H1 (cell line): ENCODE results near the gene AAK1. TPM values are rescaled to one million over a fixed set of nuclear protein-coding genes. Genes with fewer than 3 reads are reported as not detected.

Experiments
- CTCF ChIA-PET: fragments of 300-600 bp; sonication (Branson Sonifier 250); formaldehyde crosslinking; loops from one replicate; lab custom pipeline; 2021; ENCODE audit not compliant: partially characterized antibody; lab: Charles Lee
- POLR2A ChIA-PET: fragments of 300-600 bp; sonication (Branson Sonifier 250); formaldehyde crosslinking; loops from one replicate; lab custom pipeline; 2021; ENCODE audit warnings: inconsistent platforms; ENCODE audit not compliant: partially characterized antibody; lab: Charles Lee
- DNase-seq, 2 experiments: peaks; one replicate each; pipeline versions ENCODE4 v3.0.0 to v3.0.0-alpha.2; 2010 to 2022; ENCODE audit warnings: low spot score in 2 of 2, low read depth in 1 of 2, mixed read lengths in 1 of 2
- FAIRE-seq: peaks from 2 replicates; lab custom pipeline; 2011; peaks lifted over from hg19 to GRCh38; lab: Jason Lieb, UNC
- H2AFZ ChIP-seq: 2 replicates; pipeline ENCODE4 v1.8.1; 2012; ENCODE audit warnings: low read length, inconsistent platforms
- H2AK5ac ChIP-seq: 2 replicates; pipeline ENCODE4 v1.6.1; 2013; ENCODE audit warnings: low read depth, low read length
- H2BK120ac ChIP-seq: replicated peaks from 2 replicates; pipeline ENCODE3; 2013; ENCODE audit warnings: low read depth, low read length, inconsistent platforms
- H2BK12ac ChIP-seq: 2 replicates; pipeline ENCODE4 v1.6.1; 2013; ENCODE audit warnings: low read depth, low read length
- H2BK15ac ChIP-seq: 2 replicates; pipeline ENCODE4 v1.6.1; 2013; ENCODE audit warnings: low read length
- H2BK20ac ChIP-seq: 2 replicates; pipeline ENCODE4 v1.6.1; 2013; ENCODE audit warnings: low read length
- H2BK5ac ChIP-seq: 2 replicates; pipeline ENCODE4 v1.6.1; 2013; ENCODE audit warnings: low read depth, low read length
- H3K14ac ChIP-seq: 2 replicates; pipeline ENCODE4 v1.6.1; 2013; ENCODE audit warnings: inconsistent platforms; ENCODE audit not compliant: insufficient read length
- H3K18ac ChIP-seq: 2 replicates; pipeline ENCODE4 v1.6.1; 2013; ENCODE audit warnings: low read length; ENCODE audit errors: extremely low read depth
- H3K23ac ChIP-seq: 2 replicates; pipeline ENCODE4 v1.6.1; 2013; ENCODE audit warnings: inconsistent platforms; ENCODE audit not compliant: insufficient read length
- H3K23me2 ChIP-seq: 2 replicates; pipeline ENCODE4 v1.6.1; 2013; ENCODE audit warnings: low read depth, low read length
- H3K27ac ChIP-seq: 2 replicates; pipeline ENCODE4 v1.6.1; 2011; ENCODE audit warnings: low read depth, low read length, inconsistent platforms
- H3K27me3 ChIP-seq, 4 experiments: replicated peaks in 1 of 4; 1 replicate in 1 of 4; 2 replicates in 3 of 4; pipeline versions ENCODE4 v1.6.1 to v1.8.1; 2011 to 2013; ENCODE audit warnings: low read length in 3 of 4, mild to moderate bottlenecking in 3 of 4, inconsistent platforms in 2 of 4, mixed read lengths in 2 of 4, moderate library complexity in 1 of 4; ENCODE audit not compliant: control insufficient read depth in 3 of 4, insufficient read depth in 3 of 4; ENCODE audit errors: extremely low read depth in 1 of 4
- H3K36me3 ChIP-seq, 4 experiments: 2 replicates each; pipeline versions ENCODE4 v1.6.1 to v1.8.1; 2011 to 2013; ENCODE audit warnings: mild to moderate bottlenecking in 4 of 4, low read length in 3 of 4, moderate library complexity in 2 of 4, control low read depth in 1 of 4, inconsistent platforms in 1 of 4; ENCODE audit not compliant: insufficient read depth in 4 of 4, control insufficient read depth in 2 of 4
- H3K4ac ChIP-seq: replicated peaks from 2 replicates; pipeline ENCODE3; 2013; ENCODE audit warnings: low read length, low read depth, mixed read lengths, inconsistent platforms; ENCODE audit not compliant: insufficient read length
- H3K4me1 ChIP-seq, 4 experiments: replicated peaks in 1 of 4; 1 replicate in 1 of 4; 2 replicates in 3 of 4; pipeline versions ENCODE4 v1.6.1 to v1.8.1; 2011 to 2013; ENCODE audit warnings: low read length in 3 of 4, inconsistent platforms in 2 of 4, mixed read lengths in 1 of 4; ENCODE audit not compliant: insufficient read depth in 4 of 4, control insufficient read depth in 3 of 4
- H3K4me2 ChIP-seq, 2 experiments: 2 replicates each; pipeline versions ENCODE4 v1.6.1 to v1.8.1; 2011 to 2013; ENCODE audit warnings: low read depth in 2 of 2, low read length in 2 of 2, control low read depth in 1 of 2, inconsistent platforms in 1 of 2, mild to moderate bottlenecking in 1 of 2; ENCODE audit not compliant: insufficient read depth in 1 of 2
- H3K4me3 ChIP-seq, 4 experiments: fragments of 200-600, 300-600 bp in 1 of 4; sonication (generic), shearing (Covaris generic), sonication (Bioruptor Twin) in 1 of 4; 2 replicates each; pipeline versions ENCODE4 v1.5.1 to v1.8.1; 2011 to 2016; ENCODE audit warnings: low read length in 4 of 4, low read depth in 3 of 4, control low read depth in 2 of 4, inconsistent platforms in 2 of 4, mild to moderate bottlenecking in 2 of 4, mixed read lengths in 1 of 4, moderate library complexity in 1 of 4; ENCODE audit not compliant: insufficient read depth in 2 of 4; ENCODE audit errors: extremely low read depth in 1 of 4
- H3K56ac ChIP-seq: replicated peaks from 2 replicates; pipeline ENCODE3; 2013; ENCODE audit warnings: low read depth, mild to moderate bottlenecking, mixed read lengths, low read length, inconsistent platforms; ENCODE audit not compliant: insufficient read length
- H3K79me1 ChIP-seq: 2 replicates; pipeline ENCODE4 v1.6.1; 2013; ENCODE audit warnings: low read depth, low read length, control low read depth
- H3K79me2 ChIP-seq, 2 experiments: 2 replicates each; pipeline versions ENCODE4 v1.6.1 to v1.8.1; 2012 to 2013; ENCODE audit warnings: low read length in 2 of 2, mild to moderate bottlenecking in 2 of 2, inconsistent platforms in 1 of 2; ENCODE audit not compliant: insufficient read depth in 2 of 2, control insufficient read depth in 1 of 2
- H3K9ac ChIP-seq, 4 experiments: replicated peaks in 1 of 4; 1 replicate in 1 of 4; 2 replicates in 3 of 4; pipeline versions ENCODE4 v1.6.1 to v1.8.1; 2011 to 2013; ENCODE audit warnings: low read depth in 3 of 4, low read length in 3 of 4, control low read depth in 2 of 4, mild to moderate bottlenecking in 2 of 4, moderate library complexity in 2 of 4, inconsistent platforms in 1 of 4; ENCODE audit errors: extremely low read depth in 1 of 4
- H3K9me3 ChIP-seq, 2 experiments: 2 replicates each; pipeline versions ENCODE4 v1.6.1 to v1.8.1; 2012 to 2013; ENCODE audit warnings: mild to moderate bottlenecking in 2 of 2, moderate library complexity in 2 of 2, control low read depth in 1 of 2, inconsistent platforms in 1 of 2, low read depth in 1 of 2, low read length in 1 of 2, mixed read lengths in 1 of 2; ENCODE audit not compliant: insufficient read depth in 2 of 2
- H4K20me1 ChIP-seq, 2 experiments: replicated peaks in 1 of 2; 2 replicates each; pipeline versions ENCODE3 to v1.8.1; 2011 to 2013; ENCODE audit warnings: inconsistent platforms in 2 of 2, low read length in 2 of 2, mild to moderate bottlenecking in 1 of 2; ENCODE audit not compliant: insufficient read depth in 2 of 2, control insufficient read depth in 1 of 2
- H4K5ac ChIP-seq: 2 replicates; pipeline ENCODE4 v1.6.1; 2013; ENCODE audit warnings: low read length, low read depth, mixed read lengths, inconsistent platforms; ENCODE audit not compliant: insufficient read length
- H4K8ac ChIP-seq: 2 replicates; pipeline ENCODE4 v1.8.0; 2013; ENCODE audit warnings: mild to moderate bottlenecking, moderate library complexity, low read length, inconsistent platforms; ENCODE audit not compliant: insufficient read depth; ENCODE audit errors: extremely low read depth
- H4K91ac ChIP-seq: replicated peaks from 2 replicates; pipeline ENCODE3; 2013; ENCODE audit warnings: low read length, mixed read lengths, inconsistent platforms; ENCODE audit not compliant: insufficient read length
- CEBPB ChIP-seq: IDR thresholded peaks from 2 replicates; pipeline ENCODE4 v1.6.1; 2012; ENCODE audit warnings: low read depth, low read length
- CHD1 ChIP-seq: IDR thresholded peaks from 2 replicates; pipeline ENCODE4 v1.6.1; 2012; ENCODE audit warnings: low read depth, low read length, improper control_type of control experiment
- EP300 ChIP-seq, 2 experiments: IDR thresholded peaks; 1 replicate in 1 of 2; 2 replicates in 1 of 2; pipeline ENCODE4 v1.6.1; 2011 to 2012; ENCODE audit warnings: low read depth in 2 of 2, low read length in 2 of 2, mild to moderate bottlenecking in 2 of 2, borderline replicate concordance in 1 of 2, inconsistent platforms in 1 of 2, moderate library complexity in 1 of 2
- JUND ChIP-seq: IDR thresholded peaks from 2 replicates; pipeline ENCODE4 v1.6.1; 2011; ENCODE audit warnings: mild to moderate bottlenecking, improper control_type of control experiment, low read length
- KDM5A ChIP-seq: fragments of 200-600 bp; IDR thresholded peaks from 2 replicates; pipeline ENCODE4 v1.7.1; 2012; ENCODE audit warnings: mild to moderate bottlenecking, low read length, inconsistent platforms, mixed read lengths
- POLR2AphosphoS5 ChIP-seq: IDR thresholded peaks from 2 replicates; pipeline ENCODE4 v1.6.1; 2011; ENCODE audit warnings: low read depth, low read length
- TAF7 ChIP-seq: optimal IDR thresholded peaks from 2 replicates; pipeline ENCODE3; 2011; ENCODE audit warnings: low read depth, mild to moderate bottlenecking, inconsistent platforms, low read length, moderate library complexity, borderline replicate concordance
- WGBS, 2 experiments: shearing (Covaris generic) in 1 of 2; methylation state at CpG; one replicate each; pipeline versions ENCODE4 v1.1.6 to v1.1.7; 2013 to 2015; ENCODE audit warnings: low lambda C conversion rate in 2 of 2, mixed read lengths in 2 of 2, inconsistent platforms in 1 of 2, low coverage in 1 of 2, missing lambda C conversion rate in 1 of 2; ENCODE audit not compliant: insufficient replicate concordance in 2 of 2, insufficient coverage in 1 of 2, insufficient read length in 1 of 2; ENCODE audit errors: extremely low coverage in 1 of 2, missing lambda C conversion rate in 1 of 2; 5-methylcytosine and 5-hydroxymethylcytosine counted together
- polyA plus RNA-seq, 7 experiments: library from polyadenylated mRNA; depleted of rRNA in 3 of 7; stranded (reverse) in 5 of 7; unstranded in 2 of 7; fragments of >200 nt in 5 of 7; fragments of 200-250 nt in 2 of 7; gene quantifications; 1 replicate in 5 of 7; 2 replicates in 1 of 7; 4 replicates in 1 of 7; pipeline versions ENCODE4 v1.2.1 to v1.2.3, GENCODE V29; 2011 to 2013; ENCODE audit warnings: missing spikeins in 2 of 7, mixed read lengths in 2 of 7
- total RNA-seq: library from RNA; stranded (reverse); fragmentation: NEBNext Ultra II Directional; extraction: Animal tissue kit (Norgen Biotek cat#: 25700); gene quantifications from 2 replicates; pipeline ENCODE4 v1.2.1, GENCODE V29; 2021
- TF ChIP-seq, protein P1 (sequence below): IDR thresholded peaks from 2 replicates; pipeline ENCODE4 v1.6.1; 2011; ENCODE audit warnings: low read length, improper control_type of control experiment

AAK1 gene
- total and polyA plus RNA-seq, 2 of the 8 experiments (the other 6 are each of a cell fraction or from before 2014, with no cell fraction given), result 10.0 to 40.5 TPM

DNA sequence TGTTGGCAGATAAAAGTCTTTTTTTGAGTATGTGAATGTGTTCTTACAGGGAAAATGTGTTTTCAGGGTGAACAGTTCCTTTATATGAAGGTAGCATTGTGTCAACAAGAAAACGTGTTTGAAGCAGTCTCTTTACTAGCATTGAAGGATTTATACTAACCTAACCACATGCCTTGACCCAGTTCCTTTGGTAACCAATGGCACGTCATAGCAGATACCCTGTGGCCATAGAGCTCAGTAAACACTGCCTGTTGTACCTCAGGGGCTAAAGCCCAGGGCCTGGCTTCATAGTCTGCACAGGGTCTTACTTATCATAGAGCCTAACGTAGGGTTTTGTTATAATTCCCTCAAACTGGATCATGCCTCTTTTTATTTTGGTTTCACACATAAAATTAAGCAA lies 174.2 kb downstream of the AAK1 start:
- Histone ChIP-seq H4K91ac (no peak overlapping the region), H3K79me1 (no peaks in the 10 kb centered on the region), H2BK120ac (no peak overlapping the region), H2BK5ac (no peak overlapping the region), H4K20me1 (no peaks in the 10 kb centered on the region), H3K14ac (no peak overlapping the region), H4K8ac (no peak overlapping the region), H3K27me3 (no peaks in the 10 kb centered on the region; a peak in 1 of 7 replicates), H3K4ac (no peak overlapping the region), H3K27ac (no peak overlapping the region), H3K18ac (no peak overlapping the region), H3K9me3 (no peaks in the 10 kb centered on the region), H2BK15ac (no peak overlapping the region), H3K79me2 (no peaks in the 10 kb centered on the region), H3K23ac (no peak overlapping the region), H3K23me2 (peaks cover 2% of the 10 kb centered on the region; the same call in 1 of the 2 replicates), H4K5ac (no peak overlapping the region), H2AFZ (no peak overlapping the region), H2AK5ac (no peak overlapping the region), H3K4me1 (peaks cover 0 to 2% (median 0%) of the 10 kb centered on the region in 4 experiments; a peak in 3 of 7 replicates), H3K36me3 (peaks cover 0 to 8% (median 0%) of the 10 kb centered on the region in 4 experiments; a peak in 2 of 8 replicates), H2BK20ac (no peak overlapping the region), H3K56ac (no peak overlapping the region), H3K4me2 (no peak overlapping the region), H3K9ac (no peak overlapping the region), H2BK12ac (no peak overlapping the region), H3K4me3 (no peak overlapping the region)
- no peak for DNase-seq
- ChIA-PET POLR2A (interaction anchor here (1.0 kb wide), 1 partner anchor 32 kb away, joined by 4 read pairs; no protein-coding TSS in a partner anchor), CTCF (no interaction called here)
- FAIRE-seq, result no peak
- 87% methylated on average over 3 of the region's 3 CpGs; no CpG with 5 or more reads in 1 of the 2 experiments for WGBS, 2 experiments
- TF ChIP-seq POLR2AphosphoS5 (no peak), TAF7 (no peak), CHD1 (no peak), JUND (no peak), CEBPB (no peak), KDM5A (no peak), EP300 (IDR thresholded peaks at IDR 0.05; ENCODE audit: borderline replicate concordance in 1 of 2, low read depth in 2 of 2, low read length in 2 of 2) (no peak)
- TF ChIP-seq, protein P1, sequence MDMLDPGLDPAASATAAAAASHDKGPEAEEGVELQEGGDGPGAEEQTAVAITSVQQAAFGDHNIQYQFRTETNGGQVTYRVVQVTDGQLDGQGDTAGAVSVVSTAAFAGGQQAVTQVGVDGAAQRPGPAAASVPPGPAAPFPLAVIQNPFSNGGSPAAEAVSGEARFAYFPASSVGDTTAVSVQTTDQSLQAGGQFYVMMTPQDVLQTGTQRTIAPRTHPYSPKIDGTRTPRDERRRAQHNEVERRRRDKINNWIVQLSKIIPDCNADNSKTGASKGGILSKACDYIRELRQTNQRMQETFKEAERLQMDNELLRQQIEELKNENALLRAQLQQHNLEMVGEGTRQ, result no peak
